Panc1 (cell line): ENCODE data around the gene LRMDA. TPM values are rescaled to one million over a fixed set of nuclear protein-coding genes. Genes with fewer than 3 reads are reported as not detected.

ENCODE experiments used
- ATAC-seq: fragments of 200-7000 bp; cut with Tn5 transposase; 2 replicates; pipeline ENCODE4 v1.9.1; 2020; ENCODE audit warnings: mild to moderate bottlenecking, moderate library complexity
- BruUV-seq: library from RNA; stranded (reverse); fragments of 400-500 nt; replicated peaks from 2 replicates; lab custom pipeline; 2021; lab: Mats Ljungman, UMichigan
- CTCF ChIA-PET: fragments of 300-600 bp; sonication (Branson Sonifier 250); formaldehyde crosslinking; loops from one replicate; lab custom pipeline; 2022; ENCODE audit warnings: antibody characterized with exemption; lab: Charles Lee
- POLR2A ChIA-PET: fragments of 300-600 bp; sonication (Branson Sonifier 250); formaldehyde crosslinking; loops from one replicate; lab custom pipeline; 2022; ENCODE audit warnings: antibody characterized with exemption; lab: Charles Lee
- DNase-seq: peaks from one replicate; pipeline ENCODE4 v3.0.0-alpha.2; 2010; ENCODE audit warnings: low read depth, low spot score
- H3K27ac ChIP-seq: 2 replicates; pipeline ENCODE4 v1.5.1; 2011; ENCODE audit warnings: mild to moderate bottlenecking, low read length, inconsistent platforms
- H3K27me3 ChIP-seq: fragments of 200-500 bp; sonication (Bioruptor generic); 2 replicates; pipeline ENCODE4 v1.6.0; 2014; ENCODE audit warnings: low read length, inconsistent platforms; ENCODE audit not compliant: control insufficient read depth, insufficient read depth
- H3K36me3 ChIP-seq: fragments of 200-500 bp; sonication (Bioruptor generic); 2 replicates; pipeline ENCODE4 v1.5.1; 2014; ENCODE audit warnings: inconsistent platforms, mild to moderate bottlenecking, low read length, moderate library complexity; ENCODE audit not compliant: control insufficient read depth, insufficient read depth
- H3K4me1 ChIP-seq: 2 replicates; pipeline ENCODE4 v1.5.1; 2011; ENCODE audit warnings: inconsistent platforms, mild to moderate bottlenecking, low read length, moderate library complexity; ENCODE audit not compliant: control insufficient read depth, insufficient read depth
- H3K4me3 ChIP-seq, 2 experiments: 2 replicates each; pipeline ENCODE4 v1.5.1; 2011 to 2012; ENCODE audit warnings: low read depth in 2 of 2, low read length in 2 of 2, mild to moderate bottlenecking in 2 of 2, inconsistent platforms in 1 of 2, moderate library complexity in 1 of 2
- H3K9me3 ChIP-seq: fragments of 200-500 bp; sonication (Bioruptor generic); 2 replicates; pipeline ENCODE4 v1.5.1; 2014; ENCODE audit warnings: low read depth, mild to moderate bottlenecking, inconsistent platforms, low read length, moderate library complexity; ENCODE audit not compliant: control insufficient read depth, insufficient read depth
- POLR2AphosphoS5 ChIP-seq: IDR thresholded peaks from 2 replicates; pipeline ENCODE4 v1.6.1; 2012; ENCODE audit warnings: mild to moderate bottlenecking, low read depth, low read length, moderate library complexity
- SIN3A ChIP-seq: IDR thresholded peaks from 2 replicates; pipeline ENCODE4 v1.6.1; 2012; ENCODE audit warnings: low read depth, mild to moderate bottlenecking, low read length, moderate library complexity, borderline replicate concordance; ENCODE audit not compliant: insufficient read depth
- TCF7L2 ChIP-seq: IDR thresholded peaks from 2 replicates; pipeline ENCODE4 v1.6.1; 2011; ENCODE audit warnings: mild to moderate bottlenecking, low read depth, low read length, inconsistent platforms
- in situ Hi-C: cut with HindIII; loops from 2 replicates; pipeline ENCODE4 v1.10.0; 2016; ENCODE audit warnings: low sequenced_read_pairs, low pct_unique_long_range_greater_than_20kb
- intact Hi-C: fragments of 100-400 bp; cut with micrococcal nuclease; formaldehyde crosslinking; loops from one replicate; pipeline ENCODE4 v1.10.0; 2022; ENCODE audit not compliant: unreplicated experiment
- total RNA-seq: library from RNA; stranded (reverse); gene quantifications from one replicate; pipeline ENCODE4 v1.2.1, GENCODE V29; 2021; ENCODE audit not compliant: unreplicated experiment
- TF ChIP-seq, protein P1 (sequence below): fragments of 450-650 bp; IDR thresholded peaks from 2 replicates; pipeline ENCODE4 v1.5.1; 2017; ENCODE audit warnings: mild to moderate bottlenecking
- TF ChIP-seq, protein P2 (sequence below), 2 experiments: IDR thresholded peaks; 2 replicates each; pipeline ENCODE4 v1.6.1; 2011 to 2012; ENCODE audit warnings: low read depth in 2 of 2, control low read depth in 1 of 2, low read length in 1 of 2, mild to moderate bottlenecking in 1 of 2, moderate library complexity in 1 of 2; ENCODE audit not compliant: insufficient read depth in 1 of 2

LRMDA gene
- total RNA-seq, 1 experiment from 2014 or later = 1.2 TPM

GRCh38 chr10:76117949-76118348 lies 686.5 kb downstream of the LRMDA start:
- no peak overlapping the region for H3K4me3 ChIP-seq
- no peaks in the 10 kb centered on the region for H3K36me3 ChIP-seq
- ATAC-seq = no peak
- H3K27ac ChIP-seq = no peak overlapping the region
- H3K9me3 ChIP-seq = no peaks in the 10 kb centered on the region
- in situ Hi-C loops (no loop called here), intact Hi-C loops (no loop called here)
- no peaks in the 10 kb centered on the region for H3K4me1 ChIP-seq
- ChIA-PET POLR2A (no interaction called here), CTCF (no interaction called here)
- no TSS peak for BruUV-seq
- no peaks in the 10 kb centered on the region; the same call in 1 of the 2 replicates for H3K27me3 ChIP-seq
- TF ChIP-seq SIN3A (no peak), TCF7L2 (no peak), POLR2AphosphoS5 (no peak)
- TF ChIP-seq, protein P1, sequence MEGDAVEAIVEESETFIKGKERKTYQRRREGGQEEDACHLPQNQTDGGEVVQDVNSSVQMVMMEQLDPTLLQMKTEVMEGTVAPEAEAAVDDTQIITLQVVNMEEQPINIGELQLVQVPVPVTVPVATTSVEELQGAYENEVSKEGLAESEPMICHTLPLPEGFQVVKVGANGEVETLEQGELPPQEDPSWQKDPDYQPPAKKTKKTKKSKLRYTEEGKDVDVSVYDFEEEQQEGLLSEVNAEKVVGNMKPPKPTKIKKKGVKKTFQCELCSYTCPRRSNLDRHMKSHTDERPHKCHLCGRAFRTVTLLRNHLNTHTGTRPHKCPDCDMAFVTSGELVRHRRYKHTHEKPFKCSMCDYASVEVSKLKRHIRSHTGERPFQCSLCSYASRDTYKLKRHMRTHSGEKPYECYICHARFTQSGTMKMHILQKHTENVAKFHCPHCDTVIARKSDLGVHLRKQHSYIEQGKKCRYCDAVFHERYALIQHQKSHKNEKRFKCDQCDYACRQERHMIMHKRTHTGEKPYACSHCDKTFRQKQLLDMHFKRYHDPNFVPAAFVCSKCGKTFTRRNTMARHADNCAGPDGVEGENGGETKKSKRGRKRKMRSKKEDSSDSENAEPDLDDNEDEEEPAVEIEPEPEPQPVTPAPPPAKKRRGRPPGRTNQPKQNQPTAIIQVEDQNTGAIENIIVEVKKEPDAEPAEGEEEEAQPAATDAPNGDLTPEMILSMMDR = no peak
- TF ChIP-seq, protein P2, sequence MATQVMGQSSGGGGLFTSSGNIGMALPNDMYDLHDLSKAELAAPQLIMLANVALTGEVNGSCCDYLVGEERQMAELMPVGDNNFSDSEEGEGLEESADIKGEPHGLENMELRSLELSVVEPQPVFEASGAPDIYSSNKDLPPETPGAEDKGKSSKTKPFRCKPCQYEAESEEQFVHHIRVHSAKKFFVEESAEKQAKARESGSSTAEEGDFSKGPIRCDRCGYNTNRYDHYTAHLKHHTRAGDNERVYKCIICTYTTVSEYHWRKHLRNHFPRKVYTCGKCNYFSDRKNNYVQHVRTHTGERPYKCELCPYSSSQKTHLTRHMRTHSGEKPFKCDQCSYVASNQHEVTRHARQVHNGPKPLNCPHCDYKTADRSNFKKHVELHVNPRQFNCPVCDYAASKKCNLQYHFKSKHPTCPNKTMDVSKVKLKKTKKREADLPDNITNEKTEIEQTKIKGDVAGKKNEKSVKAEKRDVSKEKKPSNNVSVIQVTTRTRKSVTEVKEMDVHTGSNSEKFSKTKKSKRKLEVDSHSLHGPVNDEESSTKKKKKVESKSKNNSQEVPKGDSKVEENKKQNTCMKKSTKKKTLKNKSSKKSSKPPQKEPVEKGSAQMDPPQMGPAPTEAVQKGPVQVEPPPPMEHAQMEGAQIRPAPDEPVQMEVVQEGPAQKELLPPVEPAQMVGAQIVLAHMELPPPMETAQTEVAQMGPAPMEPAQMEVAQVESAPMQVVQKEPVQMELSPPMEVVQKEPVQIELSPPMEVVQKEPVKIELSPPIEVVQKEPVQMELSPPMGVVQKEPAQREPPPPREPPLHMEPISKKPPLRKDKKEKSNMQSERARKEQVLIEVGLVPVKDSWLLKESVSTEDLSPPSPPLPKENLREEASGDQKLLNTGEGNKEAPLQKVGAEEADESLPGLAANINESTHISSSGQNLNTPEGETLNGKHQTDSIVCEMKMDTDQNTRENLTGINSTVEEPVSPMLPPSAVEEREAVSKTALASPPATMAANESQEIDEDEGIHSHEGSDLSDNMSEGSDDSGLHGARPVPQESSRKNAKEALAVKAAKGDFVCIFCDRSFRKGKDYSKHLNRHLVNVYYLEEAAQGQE (IDR thresholded peaks at IDR 0.05; ENCODE audit: insufficient read depth in 1 of 2, low read depth in 2 of 2, low read length in 1 of 2) = no peak
- DNase-seq = no peak

DNA sequence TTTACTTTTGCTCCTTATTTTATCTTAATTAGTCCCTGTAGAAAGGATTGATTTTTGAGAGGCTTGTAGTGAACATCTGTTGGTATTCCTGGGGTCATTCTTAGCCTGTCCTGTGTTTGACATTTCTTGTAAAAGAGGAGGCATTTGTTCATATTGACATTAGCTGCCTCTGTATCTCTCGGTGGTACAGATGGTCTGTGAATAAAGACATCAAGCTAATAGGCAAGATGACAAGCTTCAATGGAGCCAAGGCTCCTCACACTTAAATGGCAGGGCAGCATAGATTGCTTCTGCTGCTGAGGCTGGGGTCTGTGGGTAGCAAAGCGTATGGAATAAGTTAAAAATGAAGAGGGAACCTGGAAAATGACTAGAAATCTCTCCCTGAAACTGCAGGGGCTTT lies 687.6 kb downstream of the LRMDA start:
- no peaks in the 10 kb centered on the region for H3K36me3 ChIP-seq
- no peak for DNase-seq
- TF ChIP-seq, protein P1 = no peak
- TF ChIP-seq TCF7L2 (no peak), POLR2AphosphoS5 (no peak), SIN3A (no peak)
- no peaks in the 10 kb centered on the region for H3K9me3 ChIP-seq
- no peaks in the 10 kb centered on the region for H3K4me1 ChIP-seq
- no TSS peak for BruUV-seq
- ChIA-PET POLR2A (no interaction called here), CTCF (no interaction called here)
- H3K27ac ChIP-seq = no peak overlapping the region
- no peaks in the 10 kb centered on the region; the same call in 1 of the 2 replicates for H3K27me3 ChIP-seq
- no peak overlapping the region for H3K4me3 ChIP-seq
- intact Hi-C loops = no loop called here
- ATAC-seq = no peak
- in situ Hi-C loops = no loop called here
